Breast epithelium (tissue), 4 donors: ENCODE results near the gene IL24. TPM values are rescaled to one million over a fixed set of nuclear protein-coding genes. Genes with fewer than 3 reads are reported as not detected.
A peak's percentile ranks its signal among the peaks of the same experiment; 100 is the strongest.

ENCODE experiments used
- DNase-seq, 2 donors: peaks; one replicate each; pipeline ENCODE4 v3.0.0-alpha.2; 2019; ENCODE audit warnings: low spot score in 2 of 2
- H3K27ac ChIP-seq, 2 donors: fragments of 200-600 bp; sonication (generic) in 1 of 2; one replicate each; pipeline ENCODE4 v1.5.1; 2016 to 2019; ENCODE audit warnings: mild to moderate bottlenecking in 1 of 2
- H3K27me3 ChIP-seq, 2 donors: fragments of 200-600 bp; sonication (generic) in 1 of 2; one replicate each; pipeline versions ENCODE4 v1.5.1 to v1.6.0; 2017 to 2019; ENCODE audit warnings: control low read depth in 1 of 2, mild to moderate bottlenecking in 1 of 2
- H3K36me3 ChIP-seq: fragments of 200-600 bp; one replicate; pipeline ENCODE4 v1.5.1; 2019
- H3K4me1 ChIP-seq, 2 donors: fragments of 200-600 bp; sonication (generic); one replicate each; pipeline ENCODE4 v1.5.1; 2016 to 2019; ENCODE audit warnings: control low read depth in 1 of 2
- H3K4me3 ChIP-seq, 3 donors: fragments of 200-600 bp; sonication (generic); 1 replicate in 2 of 3; 2 replicates in 1 of 3; pipeline ENCODE4 v1.5.1; 2016 to 2019; ENCODE audit warnings: mild to moderate bottlenecking in 3 of 3, moderate library complexity in 2 of 3
- H3K9me3 ChIP-seq, 2 donors: fragments of 200-600 bp; sonication (generic) in 1 of 2; one replicate each; pipeline ENCODE4 v1.5.1; 2016 to 2019; ENCODE audit warnings: control low read depth in 1 of 2
- POLR2A ChIP-seq: fragments of 450-650 bp; IDR thresholded peaks from one replicate; pipeline ENCODE4 v1.6.1; 2016; ENCODE audit warnings: antibody characterized with exemption, mild to moderate bottlenecking, moderate library complexity
- POLR2AphosphoS5 ChIP-seq, 3 donors: sonication (generic); formaldehyde crosslinking; IDR thresholded peaks; one replicate each; pipeline ENCODE4 v1.6.1; 2017; ENCODE audit warnings: antibody characterized with exemption in 3 of 3
- intact Hi-C: fragments of 100-400 bp; cut with DNase I; formaldehyde crosslinking; loops from one replicate; pipeline ENCODE4 v1.15.1; 2023; ENCODE audit warnings: low total_unique reads
- total RNA-seq, 3 donors: library from RNA; depleted of rRNA; stranded (reverse); fragments of >200 nt; gene quantifications; one replicate each; pipeline ENCODE4 v1.1.0, GENCODE V29; 2016
- TF ChIP-seq, protein P1 (sequence below), 3 donors: fragments of 450-650 bp; IDR thresholded peaks; one replicate each; pipeline ENCODE4 v1.5.1; 2016 to 2017; ENCODE audit warnings: antibody characterized with exemption in 3 of 3, mild to moderate bottlenecking in 3 of 3, moderate library complexity in 3 of 3

IL24 gene
- total RNA-seq, 3 donors from 2014 or later, result 0.59 TPM; not detected in 2

- no peak overlapping the region for H3K27ac ChIP-seq
- DNase-seq, result no peak
Observed at GRCh38 chr1:206925106-206925736, 28.0 kb downstream of the IL24 start.

DNA sequence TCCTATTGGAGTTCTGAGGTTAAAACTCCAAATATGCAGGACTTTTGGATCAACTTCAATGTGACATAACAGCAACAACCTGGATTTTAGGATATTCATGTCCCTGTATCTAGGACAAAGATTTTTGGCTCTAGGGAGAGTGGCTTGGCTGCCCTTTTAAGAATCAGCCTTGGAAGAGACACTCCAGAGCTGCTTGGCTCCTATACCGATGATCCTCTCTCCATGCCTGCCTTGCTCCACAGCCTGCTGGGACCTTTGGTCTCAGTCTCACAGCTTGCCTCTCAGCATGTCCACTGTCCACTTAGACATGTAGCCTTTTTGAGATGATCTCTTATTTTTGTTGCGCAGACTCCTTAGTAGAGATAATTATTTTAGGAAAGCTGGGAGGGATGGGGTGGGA, 29.0 kb downstream of the IL24 start:
- no peak overlapping the region for H3K4me3 ChIP-seq
- no peak for DNase-seq
- TF ChIP-seq POLR2A (no peak), POLR2AphosphoS5 (IDR thresholded peaks at IDR 0.05) (no peak)
- TF ChIP-seq, protein P1, sequence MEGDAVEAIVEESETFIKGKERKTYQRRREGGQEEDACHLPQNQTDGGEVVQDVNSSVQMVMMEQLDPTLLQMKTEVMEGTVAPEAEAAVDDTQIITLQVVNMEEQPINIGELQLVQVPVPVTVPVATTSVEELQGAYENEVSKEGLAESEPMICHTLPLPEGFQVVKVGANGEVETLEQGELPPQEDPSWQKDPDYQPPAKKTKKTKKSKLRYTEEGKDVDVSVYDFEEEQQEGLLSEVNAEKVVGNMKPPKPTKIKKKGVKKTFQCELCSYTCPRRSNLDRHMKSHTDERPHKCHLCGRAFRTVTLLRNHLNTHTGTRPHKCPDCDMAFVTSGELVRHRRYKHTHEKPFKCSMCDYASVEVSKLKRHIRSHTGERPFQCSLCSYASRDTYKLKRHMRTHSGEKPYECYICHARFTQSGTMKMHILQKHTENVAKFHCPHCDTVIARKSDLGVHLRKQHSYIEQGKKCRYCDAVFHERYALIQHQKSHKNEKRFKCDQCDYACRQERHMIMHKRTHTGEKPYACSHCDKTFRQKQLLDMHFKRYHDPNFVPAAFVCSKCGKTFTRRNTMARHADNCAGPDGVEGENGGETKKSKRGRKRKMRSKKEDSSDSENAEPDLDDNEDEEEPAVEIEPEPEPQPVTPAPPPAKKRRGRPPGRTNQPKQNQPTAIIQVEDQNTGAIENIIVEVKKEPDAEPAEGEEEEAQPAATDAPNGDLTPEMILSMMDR (IDR thresholded peaks at IDR 0.05), result no peak
- H3K36me3 ChIP-seq, result no peaks in the 10 kb centered on the region
- intact Hi-C loops, result no loop called here
- no peaks in the 10 kb centered on the region for H3K4me1 ChIP-seq
- no peaks in the 10 kb centered on the region for H3K9me3 ChIP-seq
- H3K27me3 ChIP-seq, result no peaks in the 10 kb centered on the region
- no peak overlapping the region for H3K27ac ChIP-seq

More at GRCh38 chr1:206925106-206925736, 28.0 kb downstream of the IL24 start:
- no peaks in the 10 kb centered on the region for H3K4me1 ChIP-seq
- H3K27me3 ChIP-seq, result no peaks in the 10 kb centered on the region
- H3K9me3 ChIP-seq, result no peaks in the 10 kb centered on the region
- TF ChIP-seq POLR2A (no peak), POLR2AphosphoS5 (IDR thresholded peaks at IDR 0.05) (no peak)
- TF ChIP-seq, protein P1 (IDR thresholded peaks at IDR 0.05), result no peak
- H3K36me3 ChIP-seq, result no peaks in the 10 kb centered on the region
- no peak overlapping the region for H3K4me3 ChIP-seq
- intact Hi-C loops, result no loop called here

- Histone ChIP-seq H3K4me3 (no peak overlapping the region), H3K27ac (no peak overlapping the region), H3K36me3 (no peaks in the 10 kb centered on the region), H3K4me1 (no peaks in the 10 kb centered on the region), H3K27me3 (no peaks in the 10 kb centered on the region), H3K9me3 (no peaks in the 10 kb centered on the region)
- intact Hi-C loops, result no loop called here
- no peak for DNase-seq
- no peak for TF ChIP-seq POLR2AphosphoS5 (IDR thresholded peaks at IDR 0.05)
- no peak for TF ChIP-seq POLR2A
- TF ChIP-seq, protein P1 (IDR thresholded peaks at IDR 0.05), result no peak
Observed at GRCh38 chr1:206929524-206929923, 32.3 kb downstream of the IL24 start.

- DNase-seq, result no peak
- Histone ChIP-seq H3K27me3 (no peaks in the 10 kb centered on the region), H3K27ac (peak overlapping the region; percentile 12 to 26), H3K4me3 (no peak overlapping the region), H3K9me3 (no peaks in the 10 kb centered on the region), H3K36me3 (no peaks in the 10 kb centered on the region), H3K4me1 (no peaks in the 10 kb centered on the region)
- intact Hi-C loops, result no loop called here
- TF ChIP-seq POLR2AphosphoS5 (IDR thresholded peaks at IDR 0.05) (no peak), POLR2A (no peak)
- TF ChIP-seq, protein P1 (IDR thresholded peaks at IDR 0.05), result no peak
Observed at GRCh38 chr1:206930210-206930798, 33.1 kb downstream of the IL24 start.

- Histone ChIP-seq H3K36me3 (no peaks in the 10 kb centered on the region), H3K4me3 (no peak overlapping the region), H3K27ac (no peak overlapping the region), H3K9me3 (no peaks in the 10 kb centered on the region), H3K27me3 (no peaks in the 10 kb centered on the region), H3K4me1 (no peaks in the 10 kb centered on the region)
- intact Hi-C loops, result no loop called here
- DNase-seq, result no peak
- TF ChIP-seq, protein P1 (IDR thresholded peaks at IDR 0.05), result no peak
- no peak for TF ChIP-seq POLR2A
- TF ChIP-seq POLR2AphosphoS5 (IDR thresholded peaks at IDR 0.05), result no peak
Observed at GRCh38 chr1:206931709-206932108, 34.5 kb downstream of the IL24 start.
